AG08396 (cell line): ENCODE data around the gene PKD1L1.
"Not testable (repeated sequence)": the region's sequence is repeated elsewhere in the genome, so short reads cannot be mapped to it uniquely, and the experiment has no call there.

Experiments
- DNase-seq: peaks from one replicate; pipeline ENCODE4 v3.0.0; 2012; ENCODE audit warnings: low spot score, mixed read lengths

PKD1L1 gene

GRCh38 chr7:47962262-47962661, 14.0 kb upstream of the PKD1L1 start:
- DNase-seq = no peak

GRCh38 chr7:47957156-47957555, 8.9 kb upstream of the PKD1L1 start:
- no peak for DNase-seq

GRCh38 chr7:47956220-47956619, 8.0 kb upstream of the PKD1L1 start:
- no peak for DNase-seq

- no peak for DNase-seq
Measured at GRCh38 chr7:47954231-47954911, 6.1 kb upstream of the PKD1L1 start.

- no peak for DNase-seq
Measured at GRCh38 chr7:47953822-47954221, 5.6 kb upstream of the PKD1L1 start.

GRCh38 chr7:47952224-47952623, 4.0 kb upstream of the PKD1L1 start:
- DNase-seq = no peak

- DNase-seq = no peak
Measured at GRCh38 chr7:47951374-47951773, 3.1 kb upstream of the PKD1L1 start.

GRCh38 chr7:47950714-47951113, 2.4 kb upstream of the PKD1L1 start:
- no peak for DNase-seq

GRCh38 chr7:47949703-47950102, 1.4 kb upstream of the PKD1L1 start:
- no peak for DNase-seq

- no peak for DNase-seq
Measured at GRCh38 chr7:47947355-47947749, 914 bp downstream of the PKD1L1 start.

- DNase-seq = no peak
Measured at GRCh38 chr7:47946581-47947354, 1.5 kb downstream of the PKD1L1 start.

- peak; percentile 53 for DNase-seq
Measured at GRCh38 chr7:47945261-47946015, 2.8 kb downstream of the PKD1L1 start.

- DNase-seq = no peak
Measured at GRCh38 chr7:47944536-47945260, 3.6 kb downstream of the PKD1L1 start.

- no peak for DNase-seq
Measured at GRCh38 chr7:47943676-47944474, 4.4 kb downstream of the PKD1L1 start.

- DNase-seq = not testable (repeated sequence)
Measured at GRCh38 chr7:47942651-47943050, 5.6 kb downstream of the PKD1L1 start.

- DNase-seq = no peak
Measured at GRCh38 chr7:47942132-47942531, 6.1 kb downstream of the PKD1L1 start.

GRCh38 chr7:47941136-47941844, 7.0 kb downstream of the PKD1L1 start:
- peak; percentile 81 for DNase-seq

- peak; percentile 77 for DNase-seq
Measured at GRCh38 chr7:47940088-47941013, 7.9 kb downstream of the PKD1L1 start.

GRCh38 chr7:47939425-47940036, 8.7 kb downstream of the PKD1L1 start:
- no peak for DNase-seq
